Mesendoderm (in vitro differentiated cells): ENCODE results near the gene CRYBB1.

Source experiments
- DNase-seq: peaks from one replicate; pipeline ENCODE4 v3.0.0; 2013
- H2AK5ac ChIP-seq: 2 replicates; pipeline ENCODE4 v1.6.1; 2013; ENCODE audit warnings: low read length, inconsistent platforms
- H2BK120ac ChIP-seq: 2 replicates; pipeline ENCODE4 v1.6.1; 2013; ENCODE audit warnings: low read depth, mild to moderate bottlenecking, low read length, moderate library complexity, mixed read lengths
- H2BK15ac ChIP-seq: replicated peaks from 2 replicates; pipeline ENCODE4 v1.6.1; 2013; ENCODE audit warnings: low read depth, mild to moderate bottlenecking, moderate library complexity
- H2BK5ac ChIP-seq: 2 replicates; pipeline ENCODE4 v1.6.1; 2013; ENCODE audit warnings: low read length, inconsistent platforms
- H3K18ac ChIP-seq: 2 replicates; pipeline ENCODE4 v1.6.1; 2013; ENCODE audit warnings: mild to moderate bottlenecking, low read length, mixed read lengths
- H3K23ac ChIP-seq: one replicate; pipeline ENCODE4 v1.6.1; 2013; ENCODE audit warnings: low read length
- H3K27ac ChIP-seq: 2 replicates; pipeline ENCODE4 v1.5.1; 2013; ENCODE audit warnings: low read depth, mild to moderate bottlenecking, inconsistent platforms, low read length, moderate library complexity
- H3K27me3 ChIP-seq: 2 replicates; pipeline ENCODE4 v1.6.1; 2013; ENCODE audit warnings: low read length, control low read depth, mild to moderate bottlenecking, inconsistent platforms; ENCODE audit not compliant: insufficient read depth, poor library complexity
- H3K36me3 ChIP-seq: 2 replicates; pipeline ENCODE4 v1.6.1; 2013; ENCODE audit warnings: low read length, inconsistent platforms; ENCODE audit not compliant: control insufficient read depth, insufficient read depth
- H3K4ac ChIP-seq: one replicate; pipeline ENCODE4 v1.6.1; 2013; ENCODE audit warnings: low read depth, mild to moderate bottlenecking, low read length, moderate library complexity
- H3K4me1 ChIP-seq: 2 replicates; pipeline ENCODE4 v1.6.1; 2013; ENCODE audit warnings: low read depth, low read length, inconsistent platforms; ENCODE audit not compliant: control insufficient read depth
- H3K4me2 ChIP-seq: 2 replicates; pipeline ENCODE4 v1.6.1; 2013; ENCODE audit warnings: low read length
- H3K4me3 ChIP-seq: 2 replicates; pipeline ENCODE4 v1.5.1; 2013; ENCODE audit warnings: mild to moderate bottlenecking, low read length
- H3K56ac ChIP-seq: one replicate; pipeline ENCODE4 v1.6.1; 2013; ENCODE audit warnings: low read length
- H3K79me1 ChIP-seq: 2 replicates; pipeline ENCODE4 v1.6.1; 2013; ENCODE audit warnings: low read length, inconsistent platforms
- H3K79me2 ChIP-seq: 2 replicates; pipeline ENCODE4 v1.6.1; 2013; ENCODE audit warnings: mild to moderate bottlenecking, low read length; ENCODE audit not compliant: control insufficient read depth, insufficient read depth
- H3K9ac ChIP-seq: 2 replicates; pipeline ENCODE4 v1.6.1; 2013; ENCODE audit warnings: low read length, inconsistent platforms
- H4K5ac ChIP-seq: one replicate; pipeline ENCODE4 v1.6.1; 2013; ENCODE audit warnings: low read length
- H4K8ac ChIP-seq: one replicate; pipeline ENCODE4 v1.6.1; 2013; ENCODE audit warnings: low read depth, mild to moderate bottlenecking, control low read depth, low read length, moderate library complexity
- WGBS: extraction: QIAGEN DNeasy Blood & Tissue Kit; methylation state at CpG from one replicate; pipeline ENCODE4 v1.1.7; 2013; ENCODE audit warnings: low lambda C conversion rate, missing lambda C conversion rate; ENCODE audit not compliant: insufficient coverage; ENCODE audit errors: extremely low coverage; 5-methylcytosine and 5-hydroxymethylcytosine counted together

CRYBB1 gene

DNA sequence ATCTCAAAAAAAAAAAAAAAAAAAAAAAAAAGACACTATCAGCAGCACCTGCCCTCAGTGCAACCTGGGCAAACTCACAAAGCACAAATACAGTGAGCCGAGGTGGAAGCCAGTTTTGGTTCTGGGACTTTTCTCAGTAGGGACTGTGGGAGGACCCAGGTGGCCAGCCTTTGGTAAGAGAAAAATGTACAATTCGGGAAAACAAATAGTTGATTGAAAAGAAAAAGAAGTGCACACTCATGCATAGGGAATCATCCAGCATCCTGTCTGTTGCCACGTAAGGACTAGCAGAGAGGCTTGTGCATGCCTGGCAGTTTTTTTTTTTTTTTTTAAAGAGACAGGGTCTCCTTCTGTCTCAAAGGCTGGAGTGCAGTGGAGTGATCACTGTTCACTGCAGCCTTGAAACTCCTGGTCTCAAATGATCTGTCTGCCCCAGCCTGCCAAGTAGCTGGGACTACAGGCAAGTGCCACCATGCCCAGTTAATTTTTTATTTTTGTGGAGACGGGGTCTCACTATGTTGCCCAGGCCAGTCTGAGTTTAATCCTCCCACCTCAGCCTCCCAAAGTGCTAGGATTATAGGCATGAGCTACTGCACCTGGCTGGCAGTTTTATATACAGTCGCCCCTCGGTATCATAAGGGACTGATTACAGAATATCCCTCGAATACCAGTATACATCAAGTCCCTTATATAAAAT lies 64.6 kb downstream of the CRYBB1 start:
- peaks cover 10% of the 10 kb centered on the region for H3K4me1 ChIP-seq
- H2BK5ac ChIP-seq, result no peak overlapping the region
- H3K23ac ChIP-seq, result no peak overlapping the region
- peaks cover 69% of the 10 kb centered on the region for H3K79me2 ChIP-seq
- H2BK15ac ChIP-seq, result no peak overlapping the region
- no peak overlapping the region for H3K4ac ChIP-seq
- H2BK120ac ChIP-seq, result no peak overlapping the region
- H4K8ac ChIP-seq, result no peak overlapping the region
- WGBS, result no CpG with 5 or more reads among the region's 7 CpGs
- no peak overlapping the region for H3K56ac ChIP-seq
- H3K27me3 ChIP-seq, result no peaks in the 10 kb centered on the region
- H3K4me3 ChIP-seq, result no peak overlapping the region
- no peak for DNase-seq
- peaks cover 32% of the 10 kb centered on the region for H3K79me1 ChIP-seq
- H2AK5ac ChIP-seq, result no peak overlapping the region
- H3K36me3 ChIP-seq, result no peaks in the 10 kb centered on the region
- no peak overlapping the region for H4K5ac ChIP-seq
- H3K18ac ChIP-seq, result no peak overlapping the region
- H3K9ac ChIP-seq, result no peak overlapping the region
- H3K27ac ChIP-seq, result no peak overlapping the region
- H3K4me2 ChIP-seq, result no peak overlapping the region

DNA sequence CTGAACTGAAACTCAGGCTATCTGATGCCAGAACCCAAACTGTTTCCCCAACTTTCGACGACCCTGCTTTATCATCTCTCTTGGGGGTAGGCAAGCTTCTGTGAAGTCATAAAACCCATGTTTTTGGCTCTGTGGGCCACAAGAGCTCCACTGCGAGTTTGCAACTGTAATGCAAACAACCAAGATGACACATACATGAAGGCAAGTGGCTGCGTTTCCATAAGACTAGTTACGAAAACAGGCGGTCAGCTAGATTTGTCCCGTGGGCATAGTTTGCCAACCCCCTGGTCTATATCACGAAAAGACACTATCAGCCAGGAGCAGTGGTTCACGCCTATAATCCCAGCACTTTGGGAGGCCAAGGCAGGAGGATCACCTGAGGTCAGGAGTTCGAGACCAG lies 65.4 kb downstream of the CRYBB1 start:
- Histone ChIP-seq H3K4me2 (no peak overlapping the region), H2BK15ac (no peak overlapping the region), H3K79me2 (peaks cover 71% of the 10 kb centered on the region), H3K56ac (no peak overlapping the region), H3K27me3 (no peaks in the 10 kb centered on the region), H2BK5ac (no peak overlapping the region), H3K79me1 (peaks cover 31% of the 10 kb centered on the region), H3K36me3 (no peaks in the 10 kb centered on the region), H2BK120ac (no peak overlapping the region), H3K4me1 (peaks cover 10% of the 10 kb centered on the region), H3K9ac (no peak overlapping the region), H3K4me3 (no peak overlapping the region), H3K4ac (no peak overlapping the region), H4K8ac (no peak overlapping the region), H3K23ac (no peak overlapping the region), H3K27ac (peak overlapping the region; percentile 2), H2AK5ac (no peak overlapping the region), H4K5ac (no peak overlapping the region), H3K18ac (no peak overlapping the region)
- no CpG with 5 or more reads among the region's 10 CpGs for WGBS
- no peak for DNase-seq

- Histone ChIP-seq H2BK15ac (no peak overlapping the region), H4K8ac (no peak overlapping the region), H2BK120ac (no peak overlapping the region), H3K9ac (no peak overlapping the region), H3K79me2 (peaks cover 71% of the 10 kb centered on the region), H2BK5ac (no peak overlapping the region), H3K23ac (no peak overlapping the region), H3K56ac (no peak overlapping the region), H3K79me1 (peaks cover 25% of the 10 kb centered on the region), H2AK5ac (no peak overlapping the region), H3K4ac (no peak overlapping the region), H3K27me3 (no peaks in the 10 kb centered on the region), H3K4me1 (peaks cover 10% of the 10 kb centered on the region), H3K18ac (no peak overlapping the region), H3K4me2 (no peak overlapping the region), H4K5ac (no peak overlapping the region), H3K4me3 (no peak overlapping the region), H3K27ac (no peak overlapping the region), H3K36me3 (no peaks in the 10 kb centered on the region)
- no CpG with 5 or more reads among the region's 2 CpGs for WGBS
- no peak for DNase-seq
Measured at GRCh38 chr22:26551568-26551967, 66.3 kb downstream of the CRYBB1 start.

- Histone ChIP-seq H3K4me1 (peaks cover 10% of the 10 kb centered on the region), H4K5ac (no peak overlapping the region), H3K27ac (no peak overlapping the region), H3K4me3 (no peak overlapping the region), H3K9ac (peak overlapping the region; percentile 12), H2AK5ac (no peak overlapping the region), H2BK120ac (no peak overlapping the region), H3K27me3 (no peaks in the 10 kb centered on the region), H2BK15ac (no peak overlapping the region), H4K8ac (no peak overlapping the region), H3K23ac (peak overlapping the region; percentile 66), H3K79me1 (peaks cover 26% of the 10 kb centered on the region), H3K36me3 (no peaks in the 10 kb centered on the region), H3K79me2 (peaks cover 74% of the 10 kb centered on the region), H3K4ac (no peak overlapping the region), H3K4me2 (no peak overlapping the region), H3K18ac (no peak overlapping the region), H2BK5ac (no peak overlapping the region), H3K56ac (peak overlapping the region; percentile 43)
- peak; percentile 39 for DNase-seq
- no CpG with 5 or more reads among the region's 8 CpGs for WGBS
Measured at GRCh38 chr22:26550498-26551033, 67.3 kb downstream of the CRYBB1 start.

DNA sequence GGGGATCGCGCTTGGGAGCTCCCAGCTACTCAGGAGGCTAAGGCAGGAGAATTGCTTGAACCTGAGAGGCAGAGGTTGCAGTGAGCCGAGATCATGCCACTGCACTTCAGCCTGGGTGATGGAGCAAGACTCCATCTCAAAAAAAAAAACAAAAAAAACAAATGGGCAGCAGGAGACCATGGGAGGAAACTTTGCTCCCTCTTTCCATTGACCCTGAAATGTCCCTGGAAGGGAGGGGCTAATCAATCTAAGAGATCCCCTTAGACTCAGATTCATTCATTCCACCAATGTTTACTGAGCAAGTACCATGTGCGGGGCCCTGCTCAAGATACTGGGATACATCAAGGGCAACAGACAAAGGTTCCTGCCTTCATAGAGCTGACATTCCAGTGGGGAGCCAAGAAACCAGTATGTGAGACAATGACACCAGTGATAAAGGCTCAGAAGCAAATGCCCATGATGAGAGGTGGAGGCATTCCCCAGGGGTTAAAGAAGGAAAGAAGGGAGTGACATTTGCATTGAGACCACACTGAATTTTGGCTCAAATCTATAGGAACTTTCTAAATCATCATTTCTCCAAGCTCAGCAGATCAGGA lies 67.8 kb downstream of the CRYBB1 start:
- DNase-seq, result peak; percentile 40
- H3K79me2 ChIP-seq, result peaks cover 74% of the 10 kb centered on the region
- H3K4me1 ChIP-seq, result peaks cover 6% of the 10 kb centered on the region
- H3K23ac ChIP-seq, result peak overlapping the region; percentile 66
- no peak overlapping the region for H2AK5ac ChIP-seq
- no peaks in the 10 kb centered on the region for H3K27me3 ChIP-seq
- no peak overlapping the region for H3K4me3 ChIP-seq
- H3K27ac ChIP-seq, result no peak overlapping the region
- H3K18ac ChIP-seq, result no peak overlapping the region
- no peak overlapping the region for H3K4ac ChIP-seq
- no peak overlapping the region for H3K9ac ChIP-seq
- no peak overlapping the region for H3K4me2 ChIP-seq
- no peak overlapping the region for H2BK5ac ChIP-seq
- no peaks in the 10 kb centered on the region for H3K36me3 ChIP-seq
- H2BK120ac ChIP-seq, result no peak overlapping the region
- peaks cover 27% of the 10 kb centered on the region for H3K79me1 ChIP-seq
- H4K8ac ChIP-seq, result no peak overlapping the region
- WGBS, result no CpG with 5 or more reads among the region's 4 CpGs
- no peak overlapping the region for H2BK15ac ChIP-seq
- H3K56ac ChIP-seq, result peak overlapping the region; percentile 43
- H4K5ac ChIP-seq, result no peak overlapping the region
